GM19043 (cell line): Measurements from ENCODE around the gene PON1.

Experiments used
- ATAC-seq: cut with Tn5 transposase; IDR thresholded peaks from one replicate; pipeline ENCODE4 v1.9.1; 2021; ENCODE audit warnings: low read depth; ENCODE audit not compliant: unreplicated experiment

PON1 gene

GRCh38 chr7:95263785-95264362, 60.5 kb downstream of the PON1 start:
- ATAC-seq: no peak

GRCh38 chr7:95262875-95263274, 61.5 kb downstream of the PON1 start:
- ATAC-seq: no peak

GRCh38 chr7:95261895-95262415, 62.4 kb downstream of the PON1 start:
- ATAC-seq: no peak

- ATAC-seq: no peak
Observed at GRCh38 chr7:95255691-95256090, 68.6 kb downstream of the PON1 start.

- no peak for ATAC-seq
Observed at GRCh38 chr7:95253986-95254385, 70.3 kb downstream of the PON1 start.

GRCh38 chr7:95251966-95252365, 72.4 kb downstream of the PON1 start:
- ATAC-seq: no peak

GRCh38 chr7:95250571-95250970, 73.8 kb downstream of the PON1 start:
- no peak for ATAC-seq
